C4-2B (cell line): ENCODE measurements around the gene CACNB4.

Experiments
- H3K27ac ChIP-seq: fragments of 450-650 bp; 2 replicates; pipeline ENCODE4 v1.5.1; 2017
- CTCF ChIP-seq: fragments of 450-650 bp; conservative IDR thresholded peaks from 2 replicates; pipeline ENCODE4 v1.5.1; 2017; ENCODE audit warnings: mild to moderate bottlenecking
- ZFX ChIP-seq: fragments of 450-650 bp; IDR thresholded peaks from 2 replicates; pipeline ENCODE4 v1.6.1; 2017

The CACNB4 gene

DNA sequence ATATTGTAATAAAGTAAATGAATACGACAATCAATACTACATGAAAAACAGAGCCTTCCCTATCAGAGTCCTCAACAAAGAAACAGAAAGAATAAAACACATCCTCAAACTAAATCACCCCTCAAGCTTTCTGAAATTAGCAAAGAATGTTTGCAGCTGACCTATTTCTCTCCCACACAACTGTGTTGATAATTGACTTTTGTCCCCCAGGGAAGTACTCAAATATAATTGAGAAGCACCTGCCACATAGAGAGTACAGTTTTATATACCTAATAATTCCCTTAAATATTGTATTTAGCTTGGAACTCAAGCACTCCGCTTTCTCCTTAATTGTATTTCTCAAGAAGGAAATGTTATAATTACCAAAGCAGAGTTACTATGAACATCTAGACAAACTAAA, 12.6 kb downstream of the CACNB4 start:
- H3K27ac ChIP-seq = no peak overlapping the region
- TF ChIP-seq ZFX = no peak
- no peak for TF ChIP-seq CTCF

DNA sequence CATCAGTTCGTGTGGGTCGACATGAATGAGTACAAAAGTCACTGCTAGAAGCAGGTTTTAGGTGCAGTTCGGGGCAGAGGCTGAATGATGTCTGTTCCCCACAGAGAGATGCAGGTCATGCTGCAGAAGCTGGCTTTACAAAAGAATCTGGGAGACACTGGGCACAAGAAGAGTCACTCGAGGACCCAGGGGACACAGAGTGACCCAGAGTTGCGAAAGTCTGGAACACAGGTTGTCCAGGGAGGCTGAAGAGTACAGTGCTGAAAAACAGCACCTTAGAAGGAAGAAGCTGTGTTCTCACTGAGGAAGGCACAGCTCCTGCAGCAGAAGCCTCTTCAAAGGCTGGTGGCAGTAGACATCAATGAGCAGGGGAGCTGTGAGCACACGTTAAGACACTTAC, 14.8 kb downstream of the CACNB4 start:
- H3K27ac ChIP-seq = no peak overlapping the region
- TF ChIP-seq ZFX (no peak), CTCF (no peak)

DNA sequence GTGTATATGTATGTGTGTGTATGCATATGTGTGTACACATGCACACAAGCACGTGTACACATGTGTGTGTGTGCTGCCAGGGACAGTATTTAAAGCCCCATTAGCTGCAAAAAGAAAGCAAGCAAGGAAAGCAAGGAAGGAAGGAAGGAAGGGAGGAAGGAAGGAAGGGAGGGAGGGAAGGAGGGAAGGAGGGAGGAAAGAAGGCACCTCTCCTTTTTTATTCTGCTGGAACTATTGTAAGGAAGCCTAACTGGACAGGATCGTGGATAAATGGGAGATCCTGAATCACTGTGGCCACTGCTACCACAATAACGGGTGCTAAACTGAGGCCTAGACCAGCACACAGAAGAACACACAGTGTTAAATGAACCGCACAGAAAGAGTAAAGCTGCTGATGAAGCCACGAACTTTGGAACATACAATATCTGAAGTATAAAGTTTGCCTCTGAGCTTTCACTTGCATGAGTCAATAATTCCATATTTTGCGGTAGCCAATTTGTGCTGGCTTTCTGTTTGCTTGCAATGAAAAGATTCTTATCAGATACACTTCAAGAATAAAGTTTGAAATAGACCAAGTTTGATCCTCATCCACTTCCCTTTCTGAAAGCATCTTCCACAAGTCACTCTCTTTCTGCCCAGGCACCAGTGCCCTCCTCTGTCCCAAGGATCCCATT, 15.5 kb downstream of the CACNB4 start:
- H3K27ac ChIP-seq = no peak overlapping the region
- no peak for TF ChIP-seq CTCF
- no peak for TF ChIP-seq ZFX

GRCh38 chr2:152078662-152079061, 20.2 kb downstream of the CACNB4 start:
- no peak overlapping the region for H3K27ac ChIP-seq
- TF ChIP-seq ZFX (no peak), CTCF (no peak)

DNA sequence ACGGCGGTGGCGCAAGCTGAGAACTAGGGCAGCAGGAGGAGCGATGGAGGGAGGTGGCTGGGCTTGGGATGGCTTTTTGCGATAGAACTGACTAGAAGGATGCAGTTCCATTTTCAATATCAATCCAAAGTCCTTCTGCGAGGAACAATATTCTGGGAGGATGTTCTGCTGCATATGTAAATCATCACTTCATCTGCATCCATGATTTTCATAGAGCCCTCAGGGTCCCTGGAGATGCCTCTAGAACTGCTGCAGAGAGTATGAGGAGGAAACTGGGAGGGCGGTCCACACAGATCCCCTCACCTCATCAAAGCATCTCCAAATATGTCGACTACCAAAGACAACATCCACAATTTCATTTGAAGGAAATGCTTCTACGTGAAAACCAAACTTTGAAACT, 20.8 kb downstream of the CACNB4 start:
- no peak overlapping the region for H3K27ac ChIP-seq
- TF ChIP-seq CTCF (no peak), ZFX (no peak)

GRCh38 chr2:152075461-152076050, 23.3 kb downstream of the CACNB4 start:
- H3K27ac ChIP-seq = no peak overlapping the region
- TF ChIP-seq CTCF = no peak
- no peak for TF ChIP-seq ZFX

DNA sequence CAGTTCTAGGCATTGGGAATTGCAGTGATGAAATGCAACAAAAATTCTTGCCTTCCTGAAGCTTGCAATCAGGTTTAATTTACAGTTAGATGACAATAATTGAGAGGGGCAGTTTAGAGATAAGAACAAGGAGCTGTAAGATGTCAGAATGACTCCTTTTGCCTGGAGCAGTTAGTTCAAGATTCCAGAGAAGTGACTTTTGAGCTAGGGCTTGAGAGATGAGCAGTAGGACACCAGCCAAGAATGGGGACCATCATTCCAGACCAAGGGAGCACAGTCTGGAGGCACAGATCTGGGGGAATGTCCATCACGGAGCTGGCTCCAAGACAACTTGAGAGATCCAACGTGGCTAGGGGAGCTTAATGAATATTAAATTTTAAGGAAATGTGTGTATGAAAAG, 26.8 kb downstream of the CACNB4 start:
- no peak overlapping the region for H3K27ac ChIP-seq
- TF ChIP-seq CTCF = no peak
- TF ChIP-seq ZFX = no peak
